Measurements from ENCODE around the gene DMBX1.

The DMBX1 gene

DNA sequence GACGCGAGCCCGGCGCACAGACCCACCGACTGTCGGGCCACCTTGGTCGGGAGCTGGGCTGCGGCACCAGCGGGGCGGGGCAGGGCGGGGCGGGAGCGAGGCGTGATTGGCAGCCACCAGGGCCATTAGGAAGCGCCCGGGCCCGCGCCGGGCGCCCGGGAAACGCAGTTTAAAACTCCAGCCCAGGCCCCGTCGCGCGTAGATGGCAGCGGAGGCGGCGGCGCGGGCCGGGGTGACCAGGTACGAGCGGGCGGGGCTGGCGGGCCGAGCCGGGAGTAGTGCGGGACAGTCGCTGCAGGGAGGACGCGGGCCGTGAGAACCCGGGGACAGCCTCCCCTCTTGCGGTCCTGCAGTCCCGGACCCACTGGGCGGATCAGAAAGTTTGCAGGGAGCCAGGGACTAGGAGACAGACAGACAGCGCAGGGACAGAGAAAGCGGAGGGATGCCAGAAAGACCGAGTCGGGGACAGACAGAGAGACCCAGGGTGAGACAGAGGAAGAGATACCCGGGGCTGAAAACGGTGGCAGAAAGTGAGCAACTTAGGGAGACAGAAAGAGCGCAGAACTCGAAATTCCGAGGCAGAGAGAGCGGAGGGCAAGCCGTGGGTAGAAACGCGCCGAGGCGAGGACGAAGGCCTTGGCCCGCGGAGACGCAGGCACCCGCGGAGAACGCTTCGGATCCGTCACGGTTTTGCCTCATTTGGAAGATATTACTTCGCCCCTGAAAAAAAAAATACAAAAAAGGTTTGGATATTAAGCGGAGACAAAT, at the start of gene DMBX1:
Gene DMBX1 (plus strand): TSS at position 199 of the 768 bp plus-strand sequence. CDS start 17,175 bp downstream, outside the sequence.
- peak; percentile 43 for DNase-seq

- no peak for DNase-seq
These were observed 49.2 kb upstream of the DMBX1 start for GRCh38 chr1:46440478-46440877.

GRCh38 chr1:46442317-46443161, 47.1 kb upstream of the DMBX1 start:
- DNase-seq = peak; percentile 81

GRCh38 chr1:46444466-46444865, 45.2 kb upstream of the DMBX1 start:
- peak; percentile 63 for DNase-seq

GRCh38 chr1:46445773-46446256, 43.8 kb upstream of the DMBX1 start:
- no peak for DNase-seq

DNA sequence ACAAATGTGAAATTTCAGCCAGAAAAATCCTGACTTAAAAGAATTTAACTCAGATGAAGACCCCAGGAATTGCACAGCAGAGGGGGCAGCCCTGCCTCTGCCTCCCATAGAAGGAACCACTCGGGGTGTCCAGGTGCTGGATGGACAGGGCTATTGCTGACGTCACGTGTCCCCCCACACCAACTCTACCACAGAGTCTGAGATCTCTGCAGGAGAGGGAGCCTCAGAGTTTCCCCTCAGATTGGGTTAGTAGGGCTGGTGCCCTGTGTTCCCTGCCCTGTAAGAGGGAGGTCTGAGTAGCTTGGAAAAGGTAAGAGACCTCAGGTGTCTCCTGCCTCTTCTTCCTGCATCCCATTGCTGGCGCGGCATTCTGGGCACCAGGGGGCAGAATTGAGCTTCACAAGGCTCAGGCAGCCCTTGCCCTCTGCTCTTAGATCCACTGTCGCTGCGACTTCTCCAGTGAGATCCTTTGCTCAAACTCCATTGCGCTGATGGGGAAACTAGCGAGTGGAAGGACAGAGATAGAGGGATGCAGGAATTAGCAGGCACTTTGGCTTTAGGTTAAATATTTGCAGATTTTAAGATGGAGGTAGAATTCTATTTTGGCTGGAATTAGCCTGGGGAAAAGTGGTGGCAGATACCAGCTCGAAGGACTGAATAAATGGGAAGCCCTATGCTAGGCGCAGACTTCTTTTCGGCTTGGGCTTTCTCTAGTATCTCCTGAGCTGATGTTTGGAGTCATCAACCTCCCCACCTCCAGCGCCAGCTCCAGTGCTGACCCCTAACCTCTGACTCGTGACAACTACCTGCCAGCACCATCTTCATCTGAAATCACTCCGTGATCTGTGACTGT, 42.8 kb upstream of the DMBX1 start:
- DNase-seq = peak; percentile 85

GRCh38 chr1:46447499-46448108, 42.0 kb upstream of the DMBX1 start:
- DNase-seq = no peak

- no peak for DNase-seq
These were observed 41.3 kb upstream of the DMBX1 start for GRCh38 chr1:46448109-46448911.

DNA sequence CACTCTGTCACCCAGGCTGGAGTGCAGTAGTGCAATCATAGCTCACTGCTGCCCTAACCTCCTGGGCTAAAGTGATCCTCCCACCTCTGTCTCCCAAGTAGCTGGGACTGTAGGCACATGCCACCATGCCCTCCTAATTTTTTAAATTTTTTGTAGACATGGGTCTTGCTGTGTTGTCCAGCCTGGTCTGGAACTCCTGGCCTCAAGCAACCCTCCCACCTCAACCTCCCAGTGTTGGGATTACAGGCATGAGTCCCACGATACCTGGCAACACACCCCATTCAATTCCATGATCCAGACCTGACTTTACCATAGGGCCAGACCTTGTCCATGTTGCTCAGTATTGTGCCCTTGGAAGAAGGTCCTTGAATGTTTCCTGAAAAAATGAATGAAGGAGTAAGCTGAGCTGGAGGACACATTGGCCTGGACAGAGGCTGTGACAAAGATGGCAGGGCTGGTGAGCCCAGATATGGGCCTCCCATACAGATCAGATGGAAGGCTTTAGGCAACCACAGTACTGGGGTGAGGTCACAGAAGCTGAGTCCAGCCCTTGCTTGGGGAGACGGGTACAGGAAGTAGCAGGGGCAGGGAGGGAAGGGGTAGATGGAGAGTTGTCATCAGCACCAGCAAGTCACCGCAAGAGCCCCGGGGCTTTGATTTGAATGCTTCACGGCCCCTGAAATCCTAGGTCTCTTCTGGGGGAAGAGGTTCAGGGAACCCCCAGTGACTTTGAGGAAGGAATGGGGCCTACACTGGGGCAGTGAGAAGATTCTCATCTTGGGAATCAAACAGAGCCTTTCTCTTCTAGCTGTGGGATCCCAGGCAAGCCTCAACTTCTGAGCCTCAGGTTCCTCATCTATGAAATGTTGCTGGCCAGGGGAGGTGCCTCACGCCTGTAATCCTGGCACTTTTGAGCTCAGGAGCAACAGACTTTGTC, 40.1 kb upstream of the DMBX1 start:
- no peak for DNase-seq

GRCh38 chr1:46450160-46450517, 39.5 kb upstream of the DMBX1 start:
- no peak for DNase-seq

DNA sequence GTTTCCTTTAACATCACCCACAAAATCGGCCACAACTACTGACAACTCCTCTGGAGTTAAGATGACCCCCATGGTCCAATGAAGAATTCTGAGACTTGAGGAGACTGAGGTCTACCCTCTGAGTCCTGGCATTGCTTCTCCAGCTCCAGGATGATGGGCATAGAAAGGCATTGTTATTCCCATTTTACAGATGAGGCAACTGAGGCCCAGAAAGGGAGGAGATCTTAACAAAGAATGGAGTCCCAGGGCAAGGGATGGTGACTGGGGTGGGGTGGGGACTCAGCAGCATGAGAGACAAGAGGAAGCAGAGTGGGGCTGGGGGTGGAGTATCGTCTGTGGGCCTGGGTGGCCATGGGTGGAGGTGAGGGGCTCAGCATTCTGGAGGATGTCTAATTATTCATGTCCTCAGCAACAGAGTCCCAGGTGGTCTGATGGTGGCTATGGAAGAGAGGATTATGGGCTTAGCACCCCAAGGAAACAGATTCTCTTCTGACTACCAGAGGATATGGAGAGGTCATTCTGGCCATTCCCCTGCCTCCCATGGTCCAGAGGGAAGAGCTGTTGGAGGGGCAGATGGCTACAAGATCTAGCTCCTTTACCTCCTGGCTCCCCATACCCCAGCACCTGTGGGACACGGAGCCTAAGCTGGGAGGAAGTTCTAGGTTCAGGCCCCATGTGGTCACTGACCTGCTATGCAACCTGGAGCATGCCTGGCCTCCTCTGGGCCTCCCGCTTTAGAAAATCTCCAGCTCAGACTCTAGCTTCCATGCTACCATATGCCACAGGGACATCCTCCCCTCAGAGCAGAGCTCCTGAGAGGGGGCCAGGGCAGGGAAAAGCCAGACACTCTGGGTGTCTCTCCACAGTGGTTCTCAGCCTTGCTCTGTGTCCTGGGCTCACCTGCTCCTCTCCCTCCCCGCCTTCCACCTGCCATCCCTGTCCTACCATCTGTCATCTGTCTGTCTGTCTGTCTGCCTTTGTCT, 37.4 kb upstream of the DMBX1 start:
- DNase-seq = no peak

DNA sequence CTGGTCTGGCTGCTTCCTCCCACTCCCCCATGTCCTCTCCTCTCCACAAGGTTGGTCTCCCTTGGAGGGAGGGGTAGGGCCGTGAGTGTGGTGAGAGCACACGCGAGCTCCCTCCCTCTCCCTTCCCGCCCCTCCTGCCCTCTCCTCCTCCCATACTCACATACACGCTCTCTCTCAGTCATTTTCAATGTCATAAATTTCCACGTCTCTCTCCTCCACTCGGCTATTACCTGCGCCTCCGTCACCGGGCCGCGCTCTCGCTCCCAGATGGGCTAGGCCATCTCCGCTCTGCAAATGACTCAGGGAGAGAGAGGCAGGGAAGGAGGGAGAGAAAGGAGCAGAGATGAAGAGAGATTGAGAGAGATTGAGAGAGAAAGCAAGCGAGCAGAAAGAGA, 36.7 kb upstream of the DMBX1 start:
- DNase-seq = no peak

GRCh38 chr1:46453449-46453848, 36.2 kb upstream of the DMBX1 start:
- DNase-seq = no peak

- no peak for DNase-seq
These were observed 33.7 kb upstream of the DMBX1 start for GRCh38 chr1:46455951-46456350.

DNA sequence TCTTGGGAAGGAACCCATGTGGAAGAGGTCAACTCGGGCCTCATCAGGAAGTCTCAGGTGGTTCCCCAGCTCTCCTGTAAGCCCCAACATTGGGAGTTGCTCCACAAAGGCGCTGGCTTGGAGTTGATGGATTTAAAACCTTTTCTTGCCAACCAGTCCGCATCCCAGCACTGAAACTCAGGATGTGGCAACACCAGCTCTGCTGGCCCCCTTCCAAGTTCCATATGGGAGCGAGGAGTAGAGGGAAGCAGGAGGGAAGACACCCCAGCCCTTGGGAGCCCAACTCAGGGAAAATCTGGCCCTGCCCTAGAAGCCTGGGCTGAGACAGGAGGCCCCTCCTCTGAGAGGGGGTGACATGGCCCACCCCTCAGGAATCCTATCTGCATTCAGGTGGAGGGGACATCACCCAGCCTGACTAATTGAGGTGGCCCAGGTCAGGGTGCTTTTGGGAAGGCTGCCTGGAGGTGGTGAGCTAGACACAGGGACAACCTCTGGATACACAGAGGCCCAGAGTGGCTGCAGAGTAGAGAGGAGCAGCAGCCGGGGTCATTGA, 33.1 kb upstream of the DMBX1 start:
- DNase-seq = no peak

GRCh38 chr1:46457178-46457577, 32.5 kb upstream of the DMBX1 start:
- DNase-seq = no peak

DNA sequence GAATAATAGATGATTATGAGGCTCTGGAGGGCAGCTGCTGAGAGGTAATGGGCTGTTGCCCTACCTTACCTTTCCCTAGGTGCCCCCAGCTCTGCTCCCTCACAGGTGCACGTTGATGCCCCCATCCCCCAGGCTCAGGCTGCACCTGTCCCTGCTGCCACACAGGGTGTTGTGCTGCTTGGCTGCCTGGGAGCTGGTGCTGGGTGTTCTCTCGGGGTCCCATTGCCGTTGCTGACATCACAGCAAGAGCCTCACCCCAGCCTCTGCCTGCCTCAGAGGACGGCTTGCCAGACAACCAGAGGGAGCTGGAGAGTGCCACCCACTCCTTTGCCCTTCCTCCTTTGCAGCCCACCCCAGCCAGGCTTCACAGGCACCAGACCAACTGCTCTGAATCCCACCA, 31.4 kb upstream of the DMBX1 start:
- DNase-seq = no peak

DNA sequence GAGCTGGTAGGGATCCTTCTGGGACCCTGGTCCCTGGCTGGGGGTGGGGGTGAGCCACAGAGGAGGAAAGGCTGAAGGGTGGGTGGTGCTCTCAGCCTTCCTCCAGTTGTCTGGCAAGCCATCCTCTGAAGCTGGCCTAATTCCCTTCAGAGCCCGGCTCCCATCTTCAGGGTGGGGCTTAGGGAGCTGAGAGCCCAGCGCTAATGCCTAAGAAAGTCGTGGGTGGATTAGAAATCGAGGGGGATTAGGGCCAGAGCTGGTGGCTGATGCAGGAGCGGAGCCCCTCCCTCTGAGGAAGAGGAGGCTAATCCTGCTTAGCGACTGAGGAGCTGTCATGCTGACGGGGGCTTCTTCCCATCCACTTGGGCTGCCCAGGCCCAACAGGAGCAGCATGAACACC, 30.8 kb upstream of the DMBX1 start:
- no peak for DNase-seq

- no peak for DNase-seq
These were observed 30.3 kb upstream of the DMBX1 start for GRCh38 chr1:46459315-46459714.

Data from NCI-H2029 (cell line).